MM.1S (cell line): ENCODE results near the gene MLLT1.

Experiments
- DNase-seq: peaks from one replicate; pipeline ENCODE4 v3.0.0-alpha.2; 2015
- H2AFZ ChIP-seq: fragments of 300-600 bp; sonication (generic); 2 replicates; pipeline ENCODE4 v1.6.0; 2016; ENCODE audit warnings: antibody characterized with exemption, low read length
- H3F3A ChIP-seq: fragments of 300-600 bp; sonication (generic); 2 replicates; pipeline ENCODE4 v1.6.1; 2016; ENCODE audit warnings: mild to moderate bottlenecking, antibody characterized with exemption, low read length, moderate library complexity, mixed read lengths; ENCODE audit not compliant: insufficient read depth
- H3K27ac ChIP-seq: fragments of 300-600 bp; sonication (generic); 2 replicates; pipeline ENCODE4 v1.5.1; 2016; ENCODE audit warnings: mild to moderate bottlenecking, low read length
- H3K27me3 ChIP-seq: fragments of 300-600 bp; sonication (generic); replicated peaks from 2 replicates; pipeline ENCODE4 v1.6.0; 2016; ENCODE audit warnings: low read length; ENCODE audit not compliant: insufficient read depth
- H3K36me3 ChIP-seq: fragments of 300-600 bp; sonication (generic); replicated peaks from 2 replicates; pipeline ENCODE4 v1.6.1; 2016; ENCODE audit warnings: mild to moderate bottlenecking, low read length, mixed read lengths; ENCODE audit not compliant: insufficient read depth
- H3K4me1 ChIP-seq: fragments of 300-600 bp; sonication (generic); 2 replicates; pipeline ENCODE4 v1.6.1; 2016; ENCODE audit warnings: low read length, mixed read lengths
- H3K4me2 ChIP-seq: fragments of 300-600 bp; sonication (generic); 2 replicates; pipeline ENCODE4 v1.6.0; 2016; ENCODE audit warnings: low read depth, low read length
- H3K4me3 ChIP-seq: fragments of 300-600 bp; sonication (generic); 2 replicates; pipeline ENCODE4 v1.5.1; 2016; ENCODE audit warnings: low read length, mixed read lengths
- H3K79me2 ChIP-seq: fragments of 300-600 bp; sonication (generic); 2 replicates; pipeline ENCODE4 v1.6.1; 2016; ENCODE audit warnings: mixed run types, low read length, mixed read lengths
- H3K9ac ChIP-seq: fragments of 300-600 bp; sonication (generic); 2 replicates; pipeline ENCODE4 v1.6.1; 2016; ENCODE audit warnings: low read length, mixed read lengths
- H3K9me2 ChIP-seq: fragments of 300-600 bp; sonication (generic); replicated peaks from 2 replicates; pipeline ENCODE4 v1.6.1; 2016; ENCODE audit warnings: mild to moderate bottlenecking, low read length, mixed read lengths; ENCODE audit not compliant: insufficient read depth
- H3K9me3 ChIP-seq: fragments of 300-600 bp; sonication (generic); replicated peaks from 2 replicates; pipeline ENCODE4 v1.6.1; 2016; ENCODE audit warnings: mild to moderate bottlenecking, low read length, mixed read lengths; ENCODE audit not compliant: insufficient read depth
- H4K20me1 ChIP-seq: fragments of 300-600 bp; sonication (generic); 2 replicates; pipeline ENCODE4 v1.6.1; 2016; ENCODE audit warnings: mild to moderate bottlenecking, low read length, moderate library complexity, mixed read lengths; ENCODE audit not compliant: insufficient read depth
- EZH2 ChIP-seq: fragments of 300-600 bp; sonication (generic); optimal IDR thresholded peaks from 2 replicates; pipeline ENCODE3; 2017; ENCODE audit warnings: low read depth, mild to moderate bottlenecking, antibody characterized with exemption, low read length, mixed read lengths
- EZH2phosphoT487 ChIP-seq: fragments of 300-600 bp; sonication (generic); IDR thresholded peaks from 2 replicates; pipeline ENCODE4 v1.6.1; 2018; ENCODE audit warnings: antibody characterized with exemption, low read length
- TF ChIP-seq, protein P1 (sequence below): fragments of 300-600 bp; sonication (generic); IDR thresholded peaks from 2 replicates; pipeline ENCODE4 v1.5.1; 2016; ENCODE audit warnings: antibody characterized with exemption, low read length, mixed read lengths

Gene MLLT1

DNA sequence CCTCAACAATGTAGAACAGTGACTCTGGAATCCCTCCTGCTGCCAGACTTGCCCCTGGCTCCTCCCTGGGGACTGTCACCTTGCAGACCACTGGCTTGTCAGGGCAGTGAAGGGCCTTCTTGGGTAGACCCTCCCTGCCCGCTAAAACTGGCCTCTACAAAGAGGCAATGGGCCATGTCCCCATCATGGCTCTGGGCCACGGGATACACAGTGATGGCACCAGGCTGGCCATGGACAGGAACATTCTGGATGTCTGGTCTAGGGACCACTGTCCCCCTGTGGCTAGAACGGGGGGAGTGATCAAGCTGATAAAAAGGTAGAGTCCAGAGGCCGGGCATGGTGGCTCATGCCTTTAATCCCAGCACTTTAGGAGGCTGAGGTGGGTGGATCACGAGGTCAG, 83.4 kb downstream of the MLLT1 start:
- H3K36me3 ChIP-seq: no peaks in the 10 kb centered on the region
- no peak for DNase-seq
- H3K27me3 ChIP-seq: no peaks in the 10 kb centered on the region
- no peak overlapping the region for H3K27ac ChIP-seq
- H3K9ac ChIP-seq: no peak overlapping the region
- H2AFZ ChIP-seq: no peak overlapping the region
- H3F3A ChIP-seq: no peaks in the 10 kb centered on the region
- H3K9me3 ChIP-seq: no peaks in the 10 kb centered on the region
- H4K20me1 ChIP-seq: no peaks in the 10 kb centered on the region
- H3K4me3 ChIP-seq: no peak overlapping the region
- H3K9me2 ChIP-seq: no peaks in the 10 kb centered on the region
- no peaks in the 10 kb centered on the region; the same call in 1 of the 2 replicates for H3K4me1 ChIP-seq
- H3K79me2 ChIP-seq: peaks cover 13% of the 10 kb centered on the region
- H3K4me2 ChIP-seq: no peak overlapping the region
- TF ChIP-seq EZH2 (no peak), EZH2phosphoT487 (no peak)
- TF ChIP-seq, protein P1, sequence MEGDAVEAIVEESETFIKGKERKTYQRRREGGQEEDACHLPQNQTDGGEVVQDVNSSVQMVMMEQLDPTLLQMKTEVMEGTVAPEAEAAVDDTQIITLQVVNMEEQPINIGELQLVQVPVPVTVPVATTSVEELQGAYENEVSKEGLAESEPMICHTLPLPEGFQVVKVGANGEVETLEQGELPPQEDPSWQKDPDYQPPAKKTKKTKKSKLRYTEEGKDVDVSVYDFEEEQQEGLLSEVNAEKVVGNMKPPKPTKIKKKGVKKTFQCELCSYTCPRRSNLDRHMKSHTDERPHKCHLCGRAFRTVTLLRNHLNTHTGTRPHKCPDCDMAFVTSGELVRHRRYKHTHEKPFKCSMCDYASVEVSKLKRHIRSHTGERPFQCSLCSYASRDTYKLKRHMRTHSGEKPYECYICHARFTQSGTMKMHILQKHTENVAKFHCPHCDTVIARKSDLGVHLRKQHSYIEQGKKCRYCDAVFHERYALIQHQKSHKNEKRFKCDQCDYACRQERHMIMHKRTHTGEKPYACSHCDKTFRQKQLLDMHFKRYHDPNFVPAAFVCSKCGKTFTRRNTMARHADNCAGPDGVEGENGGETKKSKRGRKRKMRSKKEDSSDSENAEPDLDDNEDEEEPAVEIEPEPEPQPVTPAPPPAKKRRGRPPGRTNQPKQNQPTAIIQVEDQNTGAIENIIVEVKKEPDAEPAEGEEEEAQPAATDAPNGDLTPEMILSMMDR: no peak

DNA sequence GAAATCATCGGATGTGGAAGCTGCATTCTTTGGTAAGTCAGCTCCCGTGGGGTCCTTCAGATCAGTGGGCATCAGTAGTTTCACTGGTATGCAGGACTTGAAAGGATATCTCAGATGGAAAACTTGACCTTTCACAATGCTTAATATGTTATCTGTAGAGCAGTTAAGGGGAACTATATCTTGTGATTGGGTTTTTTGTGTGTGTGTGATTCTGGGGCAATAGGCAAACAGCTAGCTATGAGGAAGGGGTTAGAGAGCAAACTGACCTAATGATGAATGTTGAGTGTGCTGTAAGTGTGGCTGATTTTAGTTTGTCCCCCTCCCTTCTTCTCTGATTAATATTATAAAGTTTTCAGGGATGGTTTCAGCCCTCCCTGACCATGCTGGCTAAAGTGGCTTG, 91.0 kb downstream of the MLLT1 start:
- H3K9me3 ChIP-seq: no peaks in the 10 kb centered on the region
- no peak for DNase-seq

DNA sequence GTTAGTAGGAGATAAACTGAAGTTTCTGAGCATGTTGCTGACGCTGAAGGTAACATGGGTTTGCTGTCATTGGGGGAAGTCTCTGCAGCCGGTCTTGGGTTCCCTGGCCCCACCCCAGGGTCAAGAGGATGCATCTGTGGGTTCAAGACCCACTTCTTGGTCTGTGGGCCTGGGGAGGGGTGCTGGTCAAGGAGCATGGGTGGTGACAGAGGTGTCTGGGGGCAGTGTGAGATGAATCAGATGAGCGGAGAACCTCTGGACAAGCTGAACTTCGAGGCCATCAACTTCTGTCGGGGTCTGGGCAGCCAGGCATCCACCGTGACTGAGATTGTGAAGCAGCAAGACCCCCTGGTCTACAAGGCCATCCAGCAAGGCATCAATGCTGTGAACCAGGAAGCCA, 92.4 kb downstream of the MLLT1 start:
- Histone ChIP-seq H3K9me2 (no peaks in the 10 kb centered on the region), H3K9me3 (no peaks in the 10 kb centered on the region), H3K9ac (no peak overlapping the region), H3K4me1 (no peaks in the 10 kb centered on the region), H3F3A (no peaks in the 10 kb centered on the region), H3K4me2 (no peak overlapping the region), H3K79me2 (no peaks in the 10 kb centered on the region), H4K20me1 (no peaks in the 10 kb centered on the region), H3K27me3 (peaks cover 27% of the 10 kb centered on the region), H3K4me3 (no peak overlapping the region), H3K27ac (no peak overlapping the region), H3K36me3 (no peaks in the 10 kb centered on the region), H2AFZ (no peak overlapping the region)
- TF ChIP-seq EZH2 (no peak), EZH2phosphoT487 (no peak)
- TF ChIP-seq, protein P1: no peak
- no peak for DNase-seq

More for the DNA sequence above, 91.0 kb downstream of the MLLT1 start:
- Histone ChIP-seq H2AFZ (no peak overlapping the region), H3K4me3 (no peak overlapping the region), H3K9me2 (no peaks in the 10 kb centered on the region), H4K20me1 (no peaks in the 10 kb centered on the region), H3K4me2 (no peak overlapping the region), H3K4me1 (no peaks in the 10 kb centered on the region), H3K9ac (no peak overlapping the region), H3K27me3 (peaks cover 13% of the 10 kb centered on the region), H3K79me2 (no peaks in the 10 kb centered on the region), H3F3A (no peaks in the 10 kb centered on the region), H3K27ac (no peak overlapping the region), H3K36me3 (no peaks in the 10 kb centered on the region)
- TF ChIP-seq, protein P1: no peak
- no peak for TF ChIP-seq EZH2
- TF ChIP-seq EZH2phosphoT487: no peak
